Stimulated activated CD4-positive, alpha-beta T cell treated with anti-CD3 and anti-CD28 coated beads, Interleukin-1b, Interleukin-23, amount 100 ng/mL, for 1 hour (primary cell): Measurements from ENCODE around the gene PNPT1.

Source experiments
- DNase-seq, 2 donors: peaks; one replicate each; pipeline ENCODE4 v3.0.0-alpha.2; 2020; ENCODE audit warnings: low read depth in 2 of 2

PNPT1 gene

GRCh38 chr2:55668956-55669355 is 24.7 kb downstream of the PNPT1 start:
- DNase-seq: no peak

GRCh38 chr2:55653255-55653654 is 40.4 kb downstream of the PNPT1 start:
- DNase-seq: no peak

- DNase-seq: no peak
Measured at GRCh38 chr2:55649211-55649610, 44.4 kb downstream of the PNPT1 start.

- DNase-seq: no peak
Measured at GRCh38 chr2:55636831-55637230, 56.8 kb downstream of the PNPT1 start.

DNA sequence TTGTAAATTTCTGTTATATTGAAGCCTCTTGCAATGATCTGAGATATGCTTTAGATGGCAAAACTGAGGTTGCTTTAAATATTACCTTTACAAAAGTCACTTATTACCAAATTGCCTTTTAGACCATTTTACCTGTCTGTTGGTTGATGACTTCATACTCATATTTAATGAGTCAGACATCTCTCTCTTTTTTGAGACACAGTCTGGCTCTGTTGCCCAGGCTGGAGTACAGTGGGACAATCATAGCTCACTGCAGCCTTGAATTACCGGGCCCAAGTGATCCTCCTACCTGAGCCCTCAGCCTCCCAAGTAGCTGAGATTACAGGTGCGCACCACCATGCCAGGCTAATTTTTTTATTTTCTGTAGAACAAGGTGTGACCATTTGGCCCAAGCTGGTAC is 64.7 kb downstream of the PNPT1 start:
- DNase-seq: no peak

DNA sequence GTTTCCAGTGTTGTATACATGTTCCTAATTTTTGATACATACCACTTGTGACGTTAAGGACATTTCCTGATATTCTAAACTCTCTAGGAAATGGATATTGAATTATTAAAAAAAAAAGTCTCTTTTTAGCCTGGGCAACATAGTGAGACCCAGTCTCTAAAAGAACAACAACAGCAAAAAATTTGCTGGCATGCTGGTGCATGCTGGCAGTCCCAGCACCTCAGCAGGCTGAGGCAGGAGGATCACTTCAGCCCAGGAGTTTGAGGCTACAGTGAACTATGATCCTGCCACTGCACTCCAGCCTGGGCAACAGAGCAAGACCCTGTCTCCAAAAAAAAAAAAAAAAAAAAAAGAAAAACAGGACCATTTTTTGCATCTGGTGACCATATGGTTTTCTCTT is 65.7 kb downstream of the PNPT1 start:
- no peak for DNase-seq

DNA sequence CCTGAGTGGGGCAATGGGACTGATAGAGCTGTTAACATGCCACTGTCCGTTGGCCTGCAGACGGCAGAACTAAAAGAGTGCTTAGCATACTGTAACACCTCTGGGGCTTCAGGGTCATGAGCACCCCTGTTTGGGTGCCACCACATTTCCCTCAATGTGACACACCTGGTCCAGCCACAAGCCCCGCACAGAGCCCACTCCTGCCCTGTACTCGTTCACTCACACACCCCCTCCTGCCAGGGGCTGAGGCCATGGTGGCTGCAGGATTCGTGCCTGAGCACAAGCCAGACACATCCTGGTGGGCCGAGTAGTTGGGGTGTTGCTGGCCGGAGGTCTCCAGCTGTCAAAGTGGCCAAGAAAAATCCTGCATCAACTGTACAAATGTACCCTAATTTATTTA is 71.8 kb downstream of the PNPT1 start:
- DNase-seq: no peak

GRCh38 chr2:55620123-55620779 is 73.4 kb downstream of the PNPT1 start:
- no peak for DNase-seq

DNA sequence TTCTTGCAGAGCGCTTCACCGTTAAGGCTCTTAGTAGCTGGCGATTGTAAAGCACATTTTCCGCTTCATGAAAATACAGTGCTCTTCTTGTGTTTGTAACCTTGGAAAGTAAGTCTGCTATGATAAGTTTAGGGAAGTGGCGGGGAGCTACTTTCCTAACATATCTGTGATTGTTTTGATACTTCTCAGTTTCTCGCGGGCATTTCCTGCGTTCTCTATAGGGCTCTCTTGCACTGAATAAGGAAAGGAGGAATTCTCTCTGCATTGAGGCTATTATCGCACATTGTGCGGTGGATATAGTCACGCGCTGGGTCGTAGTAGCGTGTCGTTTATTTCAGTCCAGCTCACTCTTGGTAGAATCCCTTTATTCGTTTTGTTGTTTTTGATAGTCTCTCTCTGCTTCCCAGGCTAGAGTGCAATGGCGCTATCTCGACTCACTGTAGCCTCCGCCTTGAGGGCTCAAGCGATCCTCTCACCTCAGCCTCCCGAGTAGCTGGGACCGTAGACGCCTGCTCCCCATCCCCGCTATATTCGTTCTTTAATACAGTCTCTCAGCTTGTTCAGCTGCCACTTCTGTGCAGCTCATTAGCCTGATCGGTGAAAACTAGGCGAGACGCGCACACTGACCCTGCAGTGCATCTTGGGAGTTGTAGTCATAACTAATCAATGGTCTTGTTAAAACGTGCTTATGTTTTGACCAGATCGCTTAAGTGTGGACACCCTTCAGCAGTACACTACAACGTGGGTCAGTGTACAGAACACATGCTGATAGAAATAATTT is 75.2 kb downstream of the PNPT1 start:
- DNase-seq: no peak

- DNase-seq: no peak
Measured at GRCh38 chr2:55618025-55618274, 75.7 kb downstream of the PNPT1 start.

DNA sequence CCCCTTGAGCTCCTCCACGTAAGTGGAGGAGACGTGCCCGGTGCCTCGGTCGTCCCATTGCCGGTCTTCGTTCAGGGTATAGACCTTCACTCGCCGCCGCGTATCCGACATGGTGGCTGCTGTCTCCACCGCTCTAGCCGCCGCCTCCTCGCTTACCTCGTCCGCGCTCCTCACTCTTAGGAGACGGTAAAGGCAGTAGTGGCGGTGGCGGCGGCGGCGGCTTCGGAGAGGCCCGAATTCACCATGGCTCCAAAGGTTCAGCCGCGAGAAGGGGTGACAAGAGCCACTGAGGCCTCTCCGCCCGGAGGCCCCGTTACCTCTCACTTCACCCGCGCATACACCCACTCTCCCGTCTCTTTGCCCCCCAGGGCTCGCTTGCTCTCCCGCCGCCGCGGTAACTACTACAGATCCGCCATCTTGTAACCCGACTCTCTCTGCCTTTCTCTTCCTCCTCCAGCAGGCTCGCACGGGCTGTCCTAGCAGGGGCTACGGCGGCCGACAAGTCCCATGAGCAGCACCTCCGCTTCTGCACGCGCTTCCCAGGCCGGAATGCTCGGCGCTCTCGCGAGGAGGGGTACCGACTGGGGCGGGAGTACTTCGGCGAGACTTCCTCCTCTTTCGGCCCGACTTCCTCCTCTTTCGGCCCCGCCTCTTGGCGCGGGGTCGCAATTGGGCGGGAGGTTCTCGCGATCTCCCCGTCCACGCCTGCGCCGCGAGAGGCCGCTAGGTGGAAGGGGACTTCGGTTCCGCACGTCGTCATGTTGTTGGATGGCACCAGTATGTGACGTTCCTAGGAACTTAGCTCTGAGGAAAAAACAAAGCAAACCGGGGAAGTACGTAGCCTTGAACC is 76.2 kb downstream of the PNPT1 start, which contains the start of gene PPP4R3B:
PPP4R3B (minus strand) TSS at position 448 of the 850 bp plus-strand sequence; CDS start at position 111, 337 bp downstream.
- DNase-seq: peak; percentile 88 to 95

DNA sequence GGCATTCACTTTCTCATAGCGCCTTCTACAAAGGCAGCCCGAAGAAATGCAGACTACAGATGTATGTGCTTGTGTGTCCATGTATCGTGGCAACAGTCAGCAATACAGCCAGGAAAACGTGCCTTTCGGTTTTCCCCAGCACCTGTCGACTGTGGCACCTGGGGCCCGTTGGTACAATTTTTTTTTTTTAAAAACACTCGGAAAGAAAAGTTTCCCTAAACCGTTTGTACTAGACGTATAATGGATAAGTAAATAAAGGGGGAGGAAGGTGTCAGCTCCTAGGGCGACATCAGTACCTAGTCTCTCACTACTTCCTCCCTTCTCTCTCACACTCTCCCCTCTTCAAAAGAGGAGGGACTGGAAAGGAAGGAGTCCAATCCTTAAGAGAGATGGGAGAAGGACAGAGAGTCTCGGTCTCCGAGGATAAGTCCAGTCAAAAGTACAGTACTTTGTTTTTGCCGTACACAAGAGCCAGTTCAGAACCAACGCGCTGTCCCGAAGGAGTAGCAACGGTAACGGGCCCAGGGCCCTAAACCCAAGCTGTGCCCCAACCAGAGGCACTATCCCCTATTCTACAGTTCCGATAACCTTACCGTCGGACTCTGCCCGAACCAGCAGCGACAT is 77.0 kb downstream of the PNPT1 start:
- no peak for DNase-seq

GRCh38 chr2:55611997-55612396 is 81.6 kb downstream of the PNPT1 start:
- no peak for DNase-seq

- DNase-seq: no peak
Measured at GRCh38 chr2:55610954-55611743, 82.5 kb downstream of the PNPT1 start.

- DNase-seq: no peak
Measured at GRCh38 chr2:55609938-55610578, 83.6 kb downstream of the PNPT1 start.

DNA sequence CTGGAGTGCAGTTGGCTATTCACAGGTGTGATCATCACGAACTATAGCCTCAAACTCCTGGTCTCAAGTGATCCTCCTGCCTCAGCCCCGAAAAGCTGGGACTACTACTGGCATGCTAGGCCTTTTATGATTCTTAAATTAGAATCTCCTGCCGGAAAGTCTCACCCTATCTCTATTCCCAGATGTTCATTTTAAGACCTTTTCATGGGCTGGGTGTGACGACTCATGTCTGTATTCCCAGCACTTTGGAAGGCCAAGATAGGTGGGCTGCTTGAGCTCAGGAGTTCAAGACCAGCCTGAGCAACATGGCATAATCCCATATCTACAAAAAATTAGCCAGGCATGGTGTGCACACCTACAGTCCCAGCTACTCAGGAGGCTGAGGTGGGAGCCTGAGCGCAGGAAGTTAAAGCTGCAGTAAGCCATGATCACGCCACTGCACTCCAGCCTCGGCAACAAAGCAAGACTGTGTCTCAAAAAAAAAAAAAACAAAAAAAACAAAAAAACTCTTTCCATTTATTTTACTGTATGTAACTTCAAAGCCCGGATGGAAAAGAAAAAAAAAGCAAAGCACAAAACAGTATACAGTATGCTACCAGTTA is 84.3 kb downstream of the PNPT1 start:
- no peak for DNase-seq

DNA sequence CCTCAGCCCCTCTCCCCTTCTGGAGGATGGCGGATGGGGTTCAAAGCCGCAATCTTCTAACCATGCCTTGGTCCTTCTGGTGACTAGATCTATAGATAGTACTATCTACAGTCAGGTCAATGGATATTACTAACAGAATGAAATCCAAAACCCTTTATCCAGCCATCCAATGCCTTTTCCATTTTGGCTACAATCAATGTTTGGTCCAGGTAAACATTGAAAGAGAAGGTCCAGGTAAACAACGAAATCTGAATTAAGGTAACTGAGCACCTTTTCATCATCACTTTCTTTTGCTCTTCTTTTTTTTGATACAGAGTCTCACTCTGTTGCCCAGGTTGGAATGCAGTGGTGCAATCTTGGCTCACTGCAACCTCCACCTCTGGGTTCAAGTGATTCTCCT is 85.9 kb downstream of the PNPT1 start:
- no peak for DNase-seq

- DNase-seq: no peak
Measured at GRCh38 chr2:55604027-55604565, 89.5 kb downstream of the PNPT1 start.

DNA sequence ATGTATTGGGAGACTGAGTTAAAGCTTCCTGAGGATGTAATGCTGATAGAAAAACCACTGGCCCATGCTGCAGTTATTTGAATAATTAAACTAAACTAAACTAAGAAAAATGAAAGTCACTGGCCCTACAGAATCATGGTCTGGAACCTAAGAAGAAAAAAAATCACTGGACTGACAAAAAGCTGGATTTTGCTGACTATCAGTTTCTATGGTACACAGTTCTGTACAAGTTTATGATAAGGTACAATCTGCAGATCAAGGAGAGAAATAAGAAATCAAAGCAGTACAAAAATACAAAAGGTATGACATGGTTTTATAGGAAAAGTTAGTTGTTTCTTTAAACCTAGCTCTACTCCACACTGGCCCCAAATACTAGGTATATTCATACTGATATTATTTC is 91.8 kb downstream of the PNPT1 start:
- DNase-seq: no peak
